Liver (tissue), 3 donors: ENCODE measurements around the gene ZNF79.

Experiments
- ATF3 ChIP-seq: IDR thresholded peaks from 2 replicates; pipeline ENCODE4 v1.6.1; 2016; ENCODE audit warnings: antibody characterized with exemption
- CTCF ChIP-seq: fragments of 150-350 bp; IDR thresholded peaks from 2 replicates; pipeline ENCODE4 v1.5.1; 2017; ENCODE audit warnings: improper control_type of control experiment, low read depth, low read length; ENCODE audit not compliant: missing input control
- GABPA ChIP-seq, 2 donors: IDR thresholded peaks in 1 of 2; conservative IDR thresholded peaks in 1 of 2; 2 replicates each; pipeline ENCODE4 v1.6.1; 2016; ENCODE audit warnings: antibody characterized with exemption in 2 of 2, mild to moderate bottlenecking in 1 of 2, moderate library complexity in 1 of 2
- JUND ChIP-seq, 2 donors: IDR thresholded peaks; 2 replicates each; pipeline ENCODE4 v1.6.1; 2016; ENCODE audit warnings: antibody characterized with exemption in 2 of 2
- MAX ChIP-seq: IDR thresholded peaks from 2 replicates; pipeline ENCODE4 v1.6.1; 2016; ENCODE audit warnings: antibody characterized with exemption
- RAD21 ChIP-seq, 2 donors: IDR thresholded peaks; 2 replicates each; pipeline ENCODE4 v1.6.1; 2016; ENCODE audit warnings: antibody characterized with exemption in 2 of 2, mild to moderate bottlenecking in 2 of 2
- RXRA ChIP-seq, 2 donors: IDR thresholded peaks; 2 replicates each; pipeline ENCODE4 v1.6.1; 2017 to 2018; ENCODE audit warnings: antibody characterized with exemption in 2 of 2, mild to moderate bottlenecking in 1 of 2
- SP1 ChIP-seq: IDR thresholded peaks from 2 replicates; pipeline ENCODE4 v1.6.1; 2018; ENCODE audit warnings: antibody characterized with exemption, mild to moderate bottlenecking
- TAF1 ChIP-seq: conservative IDR thresholded peaks from 2 replicates; pipeline ENCODE4 v1.6.1; 2016; ENCODE audit warnings: antibody characterized with exemption, mild to moderate bottlenecking
- YY1 ChIP-seq: IDR thresholded peaks from 2 replicates; pipeline ENCODE4 v1.6.1; 2016; ENCODE audit warnings: antibody characterized with exemption, mild to moderate bottlenecking
- donor health status: healthy.
- donor health status: healthy.

GRCh38 chr9:127491516-127491915 is 67.3 kb downstream of the ZNF79 start:
- TF ChIP-seq CTCF (no peak), TAF1 (no peak), YY1 (no peak), JUND (IDR thresholded peaks at IDR 0.05) (no peak), RAD21 (IDR thresholded peaks at IDR 0.05) (no peak), ATF3 (no peak), MAX (no peak), GABPA (IDR thresholded peaks at IDR 0.05 in 1 of 2, conservative IDR thresholded peaks at IDR 0.05 in 1 of 2) (no peak), SP1 (no peak), RXRA (IDR thresholded peaks at IDR 0.05) (no peak)
